ENCODE data around the gene RXFP1.

- TF ChIP-seq ATF2 (CRISPR knock-in tag; IDR thresholded peaks at IDR 0.05; ENCODE audit: borderline replicate concordance, low read depth) (no peak), CTCF (IDR thresholded peaks at IDR 0.05) (no peak), RORB (CRISPR knock-in tag; IDR thresholded peaks at IDR 0.05) (no peak), IRF1 (CRISPR knock-in tag; IDR thresholded peaks at IDR 0.05) (no peak), NFYB (CRISPR knock-in tag; conservative IDR thresholded peaks at IDR 0.05; ENCODE audit: low read depth) (no peak), GABPB1 (CRISPR knock-in tag; IDR thresholded peaks at IDR 0.05) (no peak), NR3C1 (CRISPR knock-in tag; conservative IDR thresholded peaks at IDR 0.05; ENCODE audit: low read depth) (no peak), MAX (CRISPR knock-in tag; IDR thresholded peaks at IDR 0.05) (no peak), ELF4 (CRISPR knock-in tag; IDR thresholded peaks at IDR 0.05; ENCODE audit: low read depth) (no peak), TCF7 (CRISPR knock-in tag; IDR thresholded peaks at IDR 0.05; ENCODE audit: low read depth) (no peak), ZSCAN18 (CRISPR knock-in tag; IDR thresholded peaks at IDR 0.05) (no peak), ETV6 (CRISPR knock-in tag; IDR thresholded peaks at IDR 0.05) (no peak)
Measured at GRCh38 chr4:158617956-158618355, 96.3 kb downstream of the RXFP1 start.

Data from WTC11 (cell line).